HUES64 (cell line): ENCODE measurements around the gene NTM.

Experiments
- H3K27ac ChIP-seq: 2 replicates; pipeline ENCODE4 v1.7.0; 2013; ENCODE audit warnings: low read depth, low read length, inconsistent platforms
- H3K27me3 ChIP-seq: 2 replicates; pipeline ENCODE4 v1.6.1; 2013; ENCODE audit warnings: mild to moderate bottlenecking, low read length; ENCODE audit not compliant: insufficient read depth
- H3K36me3 ChIP-seq: 2 replicates; pipeline ENCODE4 v1.6.1; 2013; ENCODE audit warnings: mild to moderate bottlenecking, low read length; ENCODE audit not compliant: insufficient read depth
- H3K4me1 ChIP-seq: 2 replicates; pipeline ENCODE4 v1.6.1; 2013; ENCODE audit warnings: mild to moderate bottlenecking, low read length, moderate library complexity; ENCODE audit not compliant: insufficient read depth
- H3K4me3 ChIP-seq: 2 replicates; pipeline ENCODE4 v1.5.1; 2013; ENCODE audit warnings: mild to moderate bottlenecking, low read length, moderate library complexity
- H3K9ac ChIP-seq: 2 replicates; pipeline ENCODE4 v1.6.1; 2013; ENCODE audit warnings: mild to moderate bottlenecking, low read depth, low read length
- H3K9me3 ChIP-seq: 2 replicates; pipeline ENCODE4 v1.6.1; 2013; ENCODE audit warnings: low read depth, low read length; ENCODE audit not compliant: insufficient read depth
- WGBS: fragments of 150-250, 120-280 bp; methylation state at CpG from one replicate; pipeline ENCODE4 v1.1.7; 2013; ENCODE audit warnings: missing lambda C conversion rate; 5-methylcytosine and 5-hydroxymethylcytosine counted together

The NTM gene

DNA sequence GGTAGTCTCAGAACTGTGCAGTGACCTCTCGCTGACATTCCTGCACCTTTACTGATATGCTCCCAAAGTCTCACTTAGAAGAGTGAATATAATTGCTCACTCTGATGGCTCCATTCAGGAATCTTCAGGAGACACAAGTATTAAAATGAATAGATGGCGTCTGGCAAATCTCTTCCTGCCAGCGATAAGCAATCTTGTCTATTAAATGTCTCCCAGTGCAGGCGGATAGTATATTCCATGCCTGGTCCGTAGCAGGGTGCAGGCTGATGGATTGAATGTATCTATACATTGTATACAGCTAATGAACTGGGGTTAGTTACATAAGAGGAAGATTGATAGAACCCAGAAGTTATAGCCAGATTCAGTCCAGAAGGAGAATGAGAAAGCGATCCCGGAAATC is 575.3 kb downstream of the NTM start:
- Histone ChIP-seq H3K36me3 (no peaks in the 10 kb centered on the region), H3K27me3 (no peaks in the 10 kb centered on the region), H3K4me1 (no peaks in the 10 kb centered on the region), H3K4me3 (no peak overlapping the region), H3K27ac (no peak overlapping the region), H3K9ac (no peak overlapping the region), H3K9me3 (no peaks in the 10 kb centered on the region)
- 95% methylated on average over 7 of the region's 7 CpGs for WGBS

DNA sequence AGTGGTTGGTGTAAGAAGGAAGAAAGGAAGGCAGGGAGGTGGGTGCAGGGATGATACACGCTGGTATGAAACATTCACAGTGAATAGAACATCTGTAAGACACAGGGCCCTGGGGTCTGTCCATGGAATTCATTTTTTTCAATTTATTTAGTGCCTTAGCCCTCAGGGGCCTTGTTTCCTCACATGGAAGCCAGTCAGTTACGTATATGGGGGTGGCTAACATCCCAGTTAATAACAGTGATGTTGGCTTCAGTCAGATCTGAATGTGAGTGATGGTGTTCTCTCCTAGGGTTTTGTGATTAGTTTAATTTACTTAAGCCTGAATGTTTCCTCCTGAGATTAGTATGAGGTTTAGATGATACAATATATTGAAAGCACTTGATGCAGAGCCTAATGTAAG is 577.1 kb downstream of the NTM start:
- no peaks in the 10 kb centered on the region for H3K4me1 ChIP-seq
- H3K27me3 ChIP-seq: no peaks in the 10 kb centered on the region
- no peaks in the 10 kb centered on the region for H3K36me3 ChIP-seq
- 83% methylated on average over 2 of the region's 2 CpGs for WGBS
- H3K27ac ChIP-seq: no peak overlapping the region
- H3K4me3 ChIP-seq: no peak overlapping the region
- H3K9ac ChIP-seq: no peak overlapping the region
- no peaks in the 10 kb centered on the region for H3K9me3 ChIP-seq

DNA sequence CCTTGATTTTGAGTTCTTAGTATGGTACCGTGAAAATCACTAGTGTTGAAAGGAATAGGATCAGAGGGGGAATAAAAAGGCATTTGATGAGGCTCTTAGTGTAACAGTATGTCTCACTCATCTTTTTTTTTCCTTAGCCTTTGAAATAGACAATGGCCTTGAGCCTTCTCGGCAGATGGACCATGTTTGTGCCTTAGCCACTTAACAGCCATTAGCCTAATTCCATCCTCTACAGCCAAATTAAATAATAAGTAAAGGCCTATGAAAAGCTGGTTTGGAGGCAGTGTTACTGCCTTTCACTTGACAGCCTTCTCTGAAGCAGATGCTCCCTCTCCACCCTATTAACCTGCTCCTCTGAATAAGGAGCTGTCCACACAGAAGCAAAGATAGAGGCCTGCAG is 580.7 kb downstream of the NTM start:
- 92% methylated on average over 2 of the region's 2 CpGs for WGBS
- no peak overlapping the region for H3K4me3 ChIP-seq
- no peaks in the 10 kb centered on the region for H3K27me3 ChIP-seq
- no peaks in the 10 kb centered on the region for H3K9me3 ChIP-seq
- no peak overlapping the region for H3K27ac ChIP-seq
- H3K36me3 ChIP-seq: no peaks in the 10 kb centered on the region
- H3K4me1 ChIP-seq: peaks cover 14% of the 10 kb centered on the region; the same call in 1 of the 2 replicates
- H3K9ac ChIP-seq: no peak overlapping the region

DNA sequence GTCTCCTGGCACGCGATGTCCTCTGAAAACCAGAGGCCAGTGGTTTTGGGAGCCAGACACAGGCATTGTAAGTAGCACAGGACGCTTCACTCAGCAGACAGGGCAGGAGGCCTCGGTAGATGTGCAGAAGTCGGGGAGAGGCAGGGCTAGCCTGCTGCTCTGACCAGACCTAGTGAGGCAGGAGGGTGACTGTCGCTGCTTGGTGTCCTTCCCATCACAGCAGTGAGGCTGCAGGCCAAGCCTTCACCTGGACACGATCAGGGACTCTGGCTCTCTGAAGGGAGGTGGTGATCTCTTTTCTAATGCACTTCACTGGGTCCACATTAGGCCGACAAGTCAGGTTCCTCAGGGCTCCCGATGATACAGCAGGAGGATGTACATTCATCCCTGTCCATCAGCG is 583.7 kb downstream of the NTM start:
- 91% methylated on average over 10 of the region's 10 CpGs for WGBS
- Histone ChIP-seq H3K9ac (no peak overlapping the region), H3K9me3 (no peaks in the 10 kb centered on the region), H3K27ac (no peak overlapping the region), H3K27me3 (no peaks in the 10 kb centered on the region), H3K4me3 (no peak overlapping the region), H3K36me3 (no peaks in the 10 kb centered on the region), H3K4me1 (peaks cover 15% of the 10 kb centered on the region; the same call in 1 of the 2 replicates)

DNA sequence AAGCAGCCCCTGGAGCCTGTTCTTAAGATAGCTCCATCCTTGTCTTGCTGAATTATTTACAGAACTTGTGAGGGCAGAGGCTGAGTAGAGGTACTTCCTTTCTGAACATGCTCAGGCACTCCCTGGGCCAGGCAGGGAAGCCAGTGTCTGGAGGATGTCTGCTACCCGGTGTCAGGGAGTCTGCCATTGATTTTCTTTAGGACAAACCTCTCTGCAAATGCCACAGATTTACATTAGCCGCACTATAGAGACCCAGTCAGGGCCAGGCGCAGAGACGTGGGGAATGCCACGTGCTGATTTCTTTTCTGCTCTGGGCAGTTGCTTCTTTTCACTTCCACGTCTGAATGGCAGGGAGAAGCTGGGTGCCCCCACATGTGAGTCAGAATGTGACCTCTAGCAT is 585.5 kb downstream of the NTM start:
- WGBS: 77% methylated on average over 6 of the region's 6 CpGs
- H3K4me3 ChIP-seq: no peak overlapping the region
- no peaks in the 10 kb centered on the region for H3K36me3 ChIP-seq

DNA sequence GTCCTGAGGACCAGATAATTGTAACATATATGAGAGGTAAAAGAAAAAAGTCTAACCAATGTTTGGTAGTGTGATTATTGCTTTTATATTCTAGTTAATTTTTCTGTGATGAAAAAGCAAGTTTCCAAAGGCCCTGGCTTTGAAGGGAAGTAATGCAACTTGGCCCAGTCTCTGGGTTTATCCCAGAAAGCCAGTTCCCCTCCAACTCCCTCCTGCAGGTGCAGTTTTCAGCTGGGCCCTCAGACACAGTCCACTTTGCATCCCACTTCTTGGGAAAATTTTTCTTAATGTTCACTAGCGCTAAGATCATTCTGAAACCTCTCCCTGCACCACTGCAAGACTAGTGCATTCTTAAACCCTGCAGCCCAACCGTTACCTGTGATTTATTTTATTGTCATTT is 586.8 kb downstream of the NTM start:
- no peaks in the 10 kb centered on the region for H3K9me3 ChIP-seq
- H3K4me3 ChIP-seq: no peak overlapping the region
- H3K27ac ChIP-seq: no peak overlapping the region
- peaks cover 15% of the 10 kb centered on the region; the same call in 1 of the 2 replicates for H3K4me1 ChIP-seq
- 96% methylated on average over 2 of the region's 2 CpGs for WGBS
- no peak overlapping the region for H3K9ac ChIP-seq
- H3K36me3 ChIP-seq: no peaks in the 10 kb centered on the region
- H3K27me3 ChIP-seq: no peaks in the 10 kb centered on the region

More for the DNA sequence above, 585.5 kb downstream of the NTM start:
- Histone ChIP-seq H3K4me1 (peaks cover 15% of the 10 kb centered on the region; the same call in 1 of the 2 replicates), H3K27ac (no peak overlapping the region), H3K9ac (no peak overlapping the region), H3K27me3 (no peaks in the 10 kb centered on the region), H3K9me3 (no peaks in the 10 kb centered on the region)

DNA sequence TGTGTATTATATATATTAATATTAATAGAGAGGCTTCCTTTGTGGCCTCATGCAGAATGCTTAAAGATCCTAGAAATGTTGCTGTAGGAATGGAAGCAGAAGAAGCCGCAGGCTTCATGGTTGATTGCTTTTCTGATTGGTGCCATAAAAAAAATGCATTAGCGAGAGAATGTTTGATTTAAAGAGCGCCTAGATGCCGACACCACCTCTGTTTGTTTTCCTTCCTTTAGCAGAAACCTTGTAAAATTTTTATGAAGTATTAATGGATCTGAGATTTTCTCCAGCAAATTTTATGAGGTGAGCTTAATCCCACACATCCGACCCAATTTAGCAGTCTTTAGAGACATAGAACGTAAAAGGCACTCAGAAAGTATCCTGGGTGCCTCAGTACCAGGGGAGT is 587.5 kb downstream of the NTM start:
- Histone ChIP-seq H3K9ac (no peak overlapping the region), H3K4me3 (no peak overlapping the region), H3K9me3 (no peaks in the 10 kb centered on the region), H3K36me3 (no peaks in the 10 kb centered on the region), H3K27me3 (no peaks in the 10 kb centered on the region), H3K27ac (no peak overlapping the region), H3K4me1 (peaks cover 15% of the 10 kb centered on the region; the same call in 1 of the 2 replicates)
- 93% methylated on average over 6 of the region's 6 CpGs for WGBS

DNA sequence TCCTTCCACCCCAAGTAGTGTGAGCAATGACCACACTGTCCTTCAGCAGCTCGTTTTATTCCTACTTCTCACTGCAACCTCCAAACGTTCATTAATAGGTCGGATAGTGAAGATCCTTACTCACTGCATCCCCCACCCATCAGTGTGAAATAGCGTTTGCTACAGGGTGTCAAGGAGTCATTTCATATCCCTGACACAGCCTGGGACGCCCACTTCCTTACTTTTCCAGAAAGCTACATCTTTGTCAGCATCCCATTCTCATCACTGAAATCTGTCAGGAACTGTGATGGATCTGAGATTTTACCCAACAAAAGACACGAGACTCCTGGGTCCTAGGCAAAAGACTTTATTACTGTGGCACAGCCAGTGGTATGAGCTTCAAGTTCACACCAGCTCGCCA is 592.4 kb downstream of the NTM start:
- no peaks in the 10 kb centered on the region for H3K36me3 ChIP-seq
- no peaks in the 10 kb centered on the region for H3K27me3 ChIP-seq
- 96% methylated on average over 7 of the region's 7 CpGs for WGBS
- no peaks in the 10 kb centered on the region for H3K4me1 ChIP-seq
- no peak overlapping the region for H3K4me3 ChIP-seq
- H3K9me3 ChIP-seq: no peaks in the 10 kb centered on the region
- no peak overlapping the region for H3K9ac ChIP-seq
- no peak overlapping the region for H3K27ac ChIP-seq

DNA sequence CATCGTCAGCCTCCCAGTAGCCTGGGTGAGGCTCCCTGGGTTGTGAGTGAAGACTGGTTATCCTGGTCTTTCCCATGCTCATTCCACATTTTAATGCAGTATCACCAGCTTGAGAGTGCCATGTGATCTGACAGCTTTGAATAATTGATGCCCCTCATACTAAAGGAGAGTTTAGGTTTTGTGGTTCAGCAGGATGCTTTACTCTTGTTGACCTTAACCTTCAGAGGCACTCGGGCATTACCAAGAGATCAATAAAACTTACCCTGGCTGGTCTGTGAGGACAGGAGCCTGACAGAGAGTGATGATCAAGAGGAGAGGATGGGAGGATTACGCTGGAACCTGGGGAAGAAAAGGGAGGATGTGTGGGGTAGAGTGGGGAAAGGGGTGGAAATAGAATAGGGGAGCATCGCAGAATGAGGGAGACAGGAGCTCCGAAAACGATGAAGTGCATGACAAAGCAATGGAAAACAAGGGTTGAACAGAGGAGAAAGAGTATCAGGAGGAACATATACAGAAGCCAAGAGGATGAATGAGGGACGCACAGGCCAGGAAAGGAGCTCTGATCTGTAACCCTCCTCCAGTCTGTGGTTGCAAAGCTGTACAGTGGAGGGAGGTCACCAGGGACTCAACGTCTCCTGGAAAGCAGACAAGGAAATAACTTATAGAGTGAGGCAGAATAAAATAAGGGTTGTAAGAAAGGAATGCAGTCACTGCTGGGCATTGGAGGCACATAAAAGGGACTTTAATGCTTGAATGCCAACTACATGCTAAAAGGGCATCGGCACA is 594.5 kb downstream of the NTM start:
- H3K4me1 ChIP-seq: no peaks in the 10 kb centered on the region
- no peaks in the 10 kb centered on the region for H3K27me3 ChIP-seq
- 90% methylated on average over 8 of the region's 9 CpGs for WGBS
- H3K36me3 ChIP-seq: no peaks in the 10 kb centered on the region
- H3K9ac ChIP-seq: no peak overlapping the region
- no peak overlapping the region for H3K4me3 ChIP-seq
- no peaks in the 10 kb centered on the region for H3K9me3 ChIP-seq
- no peak overlapping the region for H3K27ac ChIP-seq

DNA sequence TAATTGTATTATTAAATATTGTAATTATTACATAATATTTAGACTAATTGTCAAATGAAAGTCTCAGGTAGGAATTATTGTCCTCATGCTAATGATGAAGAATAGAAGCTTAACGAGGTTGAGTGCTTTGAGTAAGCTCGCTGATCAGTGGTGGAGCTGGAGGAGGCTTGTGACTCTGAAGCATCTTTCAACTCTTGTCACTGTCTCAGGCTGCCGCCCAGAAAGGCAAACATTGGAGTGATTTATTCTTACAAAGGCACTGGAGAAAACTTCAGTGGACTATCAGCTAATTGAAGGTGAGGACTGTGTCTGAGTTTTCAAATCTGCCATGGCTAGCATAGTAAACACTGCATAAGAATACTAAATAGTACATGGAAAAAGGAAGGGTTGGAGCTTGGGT is 595.1 kb downstream of the NTM start:
- H3K27ac ChIP-seq: no peak overlapping the region
- no peaks in the 10 kb centered on the region for H3K27me3 ChIP-seq
- H3K9ac ChIP-seq: no peak overlapping the region
- H3K9me3 ChIP-seq: no peaks in the 10 kb centered on the region
- WGBS: 86% methylated on average over 3 of the region's 3 CpGs
- no peaks in the 10 kb centered on the region for H3K36me3 ChIP-seq
- H3K4me3 ChIP-seq: no peak overlapping the region
- H3K4me1 ChIP-seq: no peaks in the 10 kb centered on the region

DNA sequence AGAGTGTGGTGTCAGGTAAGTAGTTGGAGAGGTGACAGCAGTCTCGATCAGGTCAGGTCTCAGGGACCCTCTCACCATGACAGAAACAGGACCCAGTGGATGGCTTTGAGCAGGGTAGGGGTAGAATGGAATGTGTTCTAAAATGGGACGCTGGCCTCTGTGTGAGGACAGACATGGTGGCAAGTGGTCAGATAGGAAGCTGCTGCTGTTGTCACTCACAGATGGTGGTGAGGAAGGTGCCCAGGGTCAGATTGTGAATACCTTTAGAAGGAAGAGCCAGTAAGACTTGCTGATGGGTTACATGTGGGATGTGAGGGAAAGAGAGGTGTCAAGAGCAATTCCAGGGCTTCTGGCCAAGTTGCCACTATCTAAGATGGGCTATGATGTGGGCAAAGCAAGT is 596.3 kb downstream of the NTM start:
- Histone ChIP-seq H3K27ac (no peak overlapping the region), H3K27me3 (no peaks in the 10 kb centered on the region), H3K4me3 (no peak overlapping the region), H3K9ac (no peak overlapping the region), H3K36me3 (no peaks in the 10 kb centered on the region), H3K9me3 (no peaks in the 10 kb centered on the region), H3K4me1 (no peaks in the 10 kb centered on the region)
- WGBS: 93% methylated on average over 2 of the region's 2 CpGs

DNA sequence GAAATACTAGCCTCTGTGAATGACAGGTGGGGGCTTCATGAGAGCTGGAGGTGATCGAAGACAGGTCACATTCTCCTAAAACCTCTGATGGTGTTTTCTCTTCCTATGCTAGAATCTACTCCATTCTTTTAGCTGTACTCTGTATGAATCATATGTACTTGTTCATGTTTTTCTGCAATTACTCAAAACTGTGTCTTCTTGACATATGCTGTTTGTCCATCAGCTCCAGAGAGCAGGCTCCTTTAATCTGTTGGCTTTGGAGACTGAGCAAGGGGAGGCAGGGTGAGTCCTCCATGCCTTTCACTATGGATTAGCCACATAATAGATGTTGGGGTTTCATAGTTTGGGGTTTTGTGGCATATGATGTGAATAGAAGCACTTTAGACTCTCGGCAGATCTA is 598.8 kb downstream of the NTM start:
- Histone ChIP-seq H3K27me3 (no peaks in the 10 kb centered on the region), H3K9me3 (no peaks in the 10 kb centered on the region), H3K4me1 (no peaks in the 10 kb centered on the region), H3K36me3 (no peaks in the 10 kb centered on the region), H3K9ac (no peak overlapping the region), H3K27ac (no peak overlapping the region), H3K4me3 (no peak overlapping the region)
- WGBS: 88% methylated on average over 1 of the region's 2 CpGs
